Measurements from ENCODE around the gene LSAMP. TPM values are rescaled to one million over a fixed set of nuclear protein-coding genes. Genes with fewer than 3 reads are reported as not detected.

LSAMP gene
- total and polyA plus RNA-seq, 9 of the 15 experiments (the other 6 are each of a cell fraction or from before 2014, with no cell fraction given) = 0.09 to 0.11 TPM; not detected in 7

DNA sequence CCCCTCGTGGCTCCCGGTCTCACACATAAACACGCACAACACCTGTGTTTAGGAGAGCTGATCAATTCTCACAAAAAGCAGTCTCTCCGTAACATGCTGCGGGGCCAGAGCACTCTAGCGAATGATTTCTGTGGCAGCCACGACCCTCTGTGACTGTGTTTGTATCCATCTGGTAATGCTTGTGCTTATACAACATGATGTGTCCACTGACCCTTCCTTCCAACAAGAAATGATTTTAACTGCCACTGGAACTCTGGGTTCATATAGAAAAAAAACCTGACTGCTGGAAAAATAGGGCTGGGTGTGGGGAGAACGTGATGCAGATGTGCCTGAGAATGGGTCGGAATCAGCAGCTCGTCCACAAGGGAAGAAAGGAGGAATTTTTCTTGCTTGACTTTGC lies 411.8 kb downstream of the LSAMP start:
- ATAC-seq = no peak
- Histone ChIP-seq H3K9ac (ENCODE audit: insufficient read depth in 1 of 2, low read depth in 2 of 2, low read length in 2 of 2) (no peak overlapping the region), H3K4me2 (ENCODE audit: insufficient read depth, low read length) (no peak overlapping the region), H3K4me3 (no peak overlapping the region), H3K79me2 (ENCODE audit: control insufficient read depth, insufficient read depth, low read length) (no peaks in the 10 kb centered on the region), H3K27me3 (ENCODE audit: control insufficient read depth in 2 of 2, insufficient read depth in 2 of 2, low read length in 2 of 2) (no peaks in the 10 kb centered on the region), H3K36me3 (ENCODE audit: control insufficient read depth, insufficient read depth, low read length) (peaks cover 2% of the 10 kb centered on the region; the same call in 1 of the 3 replicates), H3K27ac (ENCODE audit: extremely low read depth, low read depth, low read length) (no peak overlapping the region), H4K20me1 (replicated peaks; ENCODE audit: control insufficient read depth, insufficient read depth, low read length) (no peaks in the 10 kb centered on the region), H2AFZ (ENCODE audit: low read depth, low read length) (peak overlapping the region; percentile 89), H3K4me1 (replicated peaks in 1 of 2; ENCODE audit: control insufficient read depth in 2 of 2, insufficient read depth in 2 of 2, low read length in 2 of 2) (peaks cover 0 to 21% of the 10 kb centered on the region in 2 experiments; a peak in 2 of 5 replicates), H3K9me3 (replicated peaks; ENCODE audit: control insufficient read depth, insufficient read depth, low read depth, low read length) (no peaks in the 10 kb centered on the region), H3K9me1 (ENCODE audit: control insufficient read depth, insufficient read depth, low read length) (no peaks in the 10 kb centered on the region)
- BruUV-seq (replicated peaks) = no TSS peak
- FAIRE-seq = no peak
- 77% methylated on average over 8 of the region's 10 CpGs for WGBS (ENCODE audit: insufficient coverage, low coverage, missing lambda C conversion rate)
- in situ Hi-C loops (cut with MboI) (no loop called here), intact Hi-C loops (cut with micrococcal nuclease) (no loop called here)
- ChIA-PET CTCF (ENCODE audit: low intra/inter-chr PET ratio) (no interaction called here), POLR2A (interaction anchor here (0.5 to 1.1 kb wide), 2 partner anchors 11 to 24 kb away, joined by 5 read pairs; no protein-coding TSS in a partner anchor)
- DNase-seq (ENCODE audit: extremely low read depth in 1 of 4, low spot score in 3 of 4) = no peak
- TF ChIP-seq, protein P1, sequence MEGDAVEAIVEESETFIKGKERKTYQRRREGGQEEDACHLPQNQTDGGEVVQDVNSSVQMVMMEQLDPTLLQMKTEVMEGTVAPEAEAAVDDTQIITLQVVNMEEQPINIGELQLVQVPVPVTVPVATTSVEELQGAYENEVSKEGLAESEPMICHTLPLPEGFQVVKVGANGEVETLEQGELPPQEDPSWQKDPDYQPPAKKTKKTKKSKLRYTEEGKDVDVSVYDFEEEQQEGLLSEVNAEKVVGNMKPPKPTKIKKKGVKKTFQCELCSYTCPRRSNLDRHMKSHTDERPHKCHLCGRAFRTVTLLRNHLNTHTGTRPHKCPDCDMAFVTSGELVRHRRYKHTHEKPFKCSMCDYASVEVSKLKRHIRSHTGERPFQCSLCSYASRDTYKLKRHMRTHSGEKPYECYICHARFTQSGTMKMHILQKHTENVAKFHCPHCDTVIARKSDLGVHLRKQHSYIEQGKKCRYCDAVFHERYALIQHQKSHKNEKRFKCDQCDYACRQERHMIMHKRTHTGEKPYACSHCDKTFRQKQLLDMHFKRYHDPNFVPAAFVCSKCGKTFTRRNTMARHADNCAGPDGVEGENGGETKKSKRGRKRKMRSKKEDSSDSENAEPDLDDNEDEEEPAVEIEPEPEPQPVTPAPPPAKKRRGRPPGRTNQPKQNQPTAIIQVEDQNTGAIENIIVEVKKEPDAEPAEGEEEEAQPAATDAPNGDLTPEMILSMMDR (IDR thresholded peaks at IDR 0.05 in 2 of 3, conservative IDR thresholded peaks at IDR 0.05 in 1 of 3; ENCODE audit: insufficient read depth in 2 of 3, low read depth in 1 of 3, low read length in 3 of 3) = no peak
- TF ChIP-seq MTA3 (IDR thresholded peaks at IDR 0.05; ENCODE audit: borderline replicate concordance) (no peak), SMARCE1 (IDR thresholded peaks at IDR 0.05) (no peak), CHD2 (IDR thresholded peaks at IDR 0.05; ENCODE audit: low read depth, low read length) (no peak), ETV5 (CRISPR knock-in tag; IDR thresholded peaks at IDR 0.05; ENCODE audit: low read depth) (no peak), TRIM24 (IDR thresholded peaks at IDR 0.05) (no peak), CCAR2 (IDR thresholded peaks at IDR 0.05; ENCODE audit: low read depth, low read length) (no peak)
- TF ChIP-seq, protein P2, sequence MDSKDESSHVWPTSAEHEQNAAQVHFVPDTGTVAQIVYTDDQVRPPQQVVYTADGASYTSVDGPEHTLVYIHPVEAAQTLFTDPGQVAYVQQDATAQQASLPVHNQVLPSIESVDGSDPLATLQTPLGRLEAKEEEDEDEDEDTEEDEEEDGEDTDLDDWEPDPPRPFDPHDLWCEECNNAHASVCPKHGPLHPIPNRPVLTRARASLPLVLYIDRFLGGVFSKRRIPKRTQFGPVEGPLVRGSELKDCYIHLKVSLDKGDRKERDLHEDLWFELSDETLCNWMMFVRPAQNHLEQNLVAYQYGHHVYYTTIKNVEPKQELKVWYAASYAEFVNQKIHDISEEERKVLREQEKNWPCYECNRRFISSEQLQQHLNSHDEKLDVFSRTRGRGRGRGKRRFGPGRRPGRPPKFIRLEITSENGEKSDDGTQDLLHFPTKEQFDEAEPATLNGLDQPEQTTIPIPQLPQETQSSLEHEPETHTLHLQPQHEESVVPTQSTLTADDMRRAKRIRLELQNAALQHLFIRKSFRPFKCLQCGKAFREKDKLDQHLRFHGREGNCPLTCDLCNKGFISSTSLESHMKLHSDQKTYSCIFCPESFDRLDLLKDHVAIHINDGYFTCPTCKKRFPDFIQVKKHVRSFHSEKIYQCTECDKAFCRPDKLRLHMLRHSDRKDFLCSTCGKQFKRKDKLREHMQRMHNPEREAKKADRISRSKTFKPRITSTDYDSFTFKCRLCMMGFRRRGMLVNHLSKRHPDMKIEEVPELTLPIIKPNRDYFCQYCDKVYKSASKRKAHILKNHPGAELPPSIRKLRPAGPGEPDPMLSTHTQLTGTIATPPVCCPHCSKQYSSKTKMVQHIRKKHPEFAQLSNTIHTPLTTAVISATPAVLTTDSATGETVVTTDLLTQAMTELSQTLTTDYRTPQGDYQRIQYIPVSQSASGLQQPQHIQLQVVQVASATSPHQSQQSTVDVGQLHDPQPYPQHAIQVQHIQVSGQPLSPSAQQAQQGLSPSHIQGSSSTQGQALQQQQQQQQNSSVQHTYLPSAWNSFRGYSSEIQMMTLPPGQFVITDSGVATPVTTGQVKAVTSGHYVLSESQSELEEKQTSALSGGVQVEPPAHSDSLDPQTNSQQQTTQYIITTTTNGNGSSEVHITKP (IDR thresholded peaks at IDR 0.05; ENCODE audit: partially characterized antibody) = no peak
- TF ChIP-seq, protein P3, sequence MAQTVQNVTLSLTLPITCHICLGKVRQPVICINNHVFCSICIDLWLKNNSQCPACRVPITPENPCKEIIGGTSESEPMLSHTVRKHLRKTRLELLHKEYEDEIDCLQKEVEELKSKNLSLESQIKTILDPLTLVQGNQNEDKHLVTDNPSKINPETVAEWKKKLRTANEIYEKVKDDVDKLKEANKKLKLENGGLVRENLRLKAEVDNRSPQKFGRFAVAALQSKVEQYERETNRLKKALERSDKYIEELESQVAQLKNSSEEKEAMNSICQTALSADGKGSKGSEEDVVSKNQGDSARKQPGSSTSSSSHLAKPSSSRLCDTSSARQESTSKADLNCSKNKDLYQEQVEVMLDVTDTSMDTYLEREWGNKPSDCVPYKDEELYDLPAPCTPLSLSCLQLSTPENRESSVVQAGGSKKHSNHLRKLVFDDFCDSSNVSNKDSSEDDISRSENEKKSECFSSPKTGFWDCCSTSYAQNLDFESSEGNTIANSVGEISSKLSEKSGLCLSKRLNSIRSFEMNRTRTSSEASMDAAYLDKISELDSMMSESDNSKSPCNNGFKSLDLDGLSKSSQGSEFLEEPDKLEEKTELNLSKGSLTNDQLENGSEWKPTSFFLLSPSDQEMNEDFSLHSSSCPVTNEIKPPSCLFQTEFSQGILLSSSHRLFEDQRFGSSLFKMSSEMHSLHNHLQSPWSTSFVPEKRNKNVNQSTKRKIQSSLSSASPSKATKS (CRISPR knock-in tag; IDR thresholded peaks at IDR 0.05) = no peak
- TF ChIP-seq, protein P4, sequence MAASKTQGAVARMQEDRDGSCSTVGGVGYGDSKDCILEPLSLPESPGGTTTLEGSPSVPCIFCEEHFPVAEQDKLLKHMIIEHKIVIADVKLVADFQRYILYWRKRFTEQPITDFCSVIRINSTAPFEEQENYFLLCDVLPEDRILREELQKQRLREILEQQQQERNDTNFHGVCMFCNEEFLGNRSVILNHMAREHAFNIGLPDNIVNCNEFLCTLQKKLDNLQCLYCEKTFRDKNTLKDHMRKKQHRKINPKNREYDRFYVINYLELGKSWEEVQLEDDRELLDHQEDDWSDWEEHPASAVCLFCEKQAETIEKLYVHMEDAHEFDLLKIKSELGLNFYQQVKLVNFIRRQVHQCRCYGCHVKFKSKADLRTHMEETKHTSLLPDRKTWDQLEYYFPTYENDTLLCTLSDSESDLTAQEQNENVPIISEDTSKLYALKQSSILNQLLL (CRISPR knock-in tag; IDR thresholded peaks at IDR 0.05; ENCODE audit: borderline replicate concordance) = no peak
- TF ChIP-seq, protein P5, sequence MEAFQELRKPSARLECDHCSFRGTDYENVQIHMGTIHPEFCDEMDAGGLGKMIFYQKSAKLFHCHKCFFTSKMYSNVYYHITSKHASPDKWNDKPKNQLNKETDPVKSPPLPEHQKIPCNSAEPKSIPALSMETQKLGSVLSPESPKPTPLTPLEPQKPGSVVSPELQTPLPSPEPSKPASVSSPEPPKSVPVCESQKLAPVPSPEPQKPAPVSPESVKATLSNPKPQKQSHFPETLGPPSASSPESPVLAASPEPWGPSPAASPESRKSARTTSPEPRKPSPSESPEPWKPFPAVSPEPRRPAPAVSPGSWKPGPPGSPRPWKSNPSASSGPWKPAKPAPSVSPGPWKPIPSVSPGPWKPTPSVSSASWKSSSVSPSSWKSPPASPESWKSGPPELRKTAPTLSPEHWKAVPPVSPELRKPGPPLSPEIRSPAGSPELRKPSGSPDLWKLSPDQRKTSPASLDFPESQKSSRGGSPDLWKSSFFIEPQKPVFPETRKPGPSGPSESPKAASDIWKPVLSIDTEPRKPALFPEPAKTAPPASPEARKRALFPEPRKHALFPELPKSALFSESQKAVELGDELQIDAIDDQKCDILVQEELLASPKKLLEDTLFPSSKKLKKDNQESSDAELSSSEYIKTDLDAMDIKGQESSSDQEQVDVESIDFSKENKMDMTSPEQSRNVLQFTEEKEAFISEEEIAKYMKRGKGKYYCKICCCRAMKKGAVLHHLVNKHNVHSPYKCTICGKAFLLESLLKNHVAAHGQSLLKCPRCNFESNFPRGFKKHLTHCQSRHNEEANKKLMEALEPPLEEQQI (IDR thresholded peaks at IDR 0.05) = no peak
